ENCODE measurements around the gene RABEP1.
A peak's percentile ranks its signal among the peaks of the same experiment; 100 is the strongest.
"Not testable (repeated sequence)": the region's sequence is repeated elsewhere in the genome, so short reads cannot be mapped to it uniquely, and the experiment has no call there.

The RABEP1 gene, protein sequence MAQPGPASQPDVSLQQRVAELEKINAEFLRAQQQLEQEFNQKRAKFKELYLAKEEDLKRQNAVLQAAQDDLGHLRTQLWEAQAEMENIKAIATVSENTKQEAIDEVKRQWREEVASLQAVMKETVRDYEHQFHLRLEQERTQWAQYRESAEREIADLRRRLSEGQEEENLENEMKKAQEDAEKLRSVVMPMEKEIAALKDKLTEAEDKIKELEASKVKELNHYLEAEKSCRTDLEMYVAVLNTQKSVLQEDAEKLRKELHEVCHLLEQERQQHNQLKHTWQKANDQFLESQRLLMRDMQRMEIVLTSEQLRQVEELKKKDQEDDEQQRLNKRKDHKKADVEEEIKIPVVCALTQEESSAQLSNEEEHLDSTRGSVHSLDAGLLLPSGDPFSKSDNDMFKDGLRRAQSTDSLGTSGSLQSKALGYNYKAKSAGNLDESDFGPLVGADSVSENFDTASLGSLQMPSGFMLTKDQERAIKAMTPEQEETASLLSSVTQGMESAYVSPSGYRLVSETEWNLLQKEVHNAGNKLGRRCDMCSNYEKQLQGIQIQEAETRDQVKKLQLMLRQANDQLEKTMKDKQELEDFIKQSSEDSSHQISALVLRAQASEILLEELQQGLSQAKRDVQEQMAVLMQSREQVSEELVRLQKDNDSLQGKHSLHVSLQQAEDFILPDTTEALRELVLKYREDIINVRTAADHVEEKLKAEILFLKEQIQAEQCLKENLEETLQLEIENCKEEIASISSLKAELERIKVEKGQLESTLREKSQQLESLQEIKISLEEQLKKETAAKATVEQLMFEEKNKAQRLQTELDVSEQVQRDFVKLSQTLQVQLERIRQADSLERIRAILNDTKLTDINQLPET

DNA sequence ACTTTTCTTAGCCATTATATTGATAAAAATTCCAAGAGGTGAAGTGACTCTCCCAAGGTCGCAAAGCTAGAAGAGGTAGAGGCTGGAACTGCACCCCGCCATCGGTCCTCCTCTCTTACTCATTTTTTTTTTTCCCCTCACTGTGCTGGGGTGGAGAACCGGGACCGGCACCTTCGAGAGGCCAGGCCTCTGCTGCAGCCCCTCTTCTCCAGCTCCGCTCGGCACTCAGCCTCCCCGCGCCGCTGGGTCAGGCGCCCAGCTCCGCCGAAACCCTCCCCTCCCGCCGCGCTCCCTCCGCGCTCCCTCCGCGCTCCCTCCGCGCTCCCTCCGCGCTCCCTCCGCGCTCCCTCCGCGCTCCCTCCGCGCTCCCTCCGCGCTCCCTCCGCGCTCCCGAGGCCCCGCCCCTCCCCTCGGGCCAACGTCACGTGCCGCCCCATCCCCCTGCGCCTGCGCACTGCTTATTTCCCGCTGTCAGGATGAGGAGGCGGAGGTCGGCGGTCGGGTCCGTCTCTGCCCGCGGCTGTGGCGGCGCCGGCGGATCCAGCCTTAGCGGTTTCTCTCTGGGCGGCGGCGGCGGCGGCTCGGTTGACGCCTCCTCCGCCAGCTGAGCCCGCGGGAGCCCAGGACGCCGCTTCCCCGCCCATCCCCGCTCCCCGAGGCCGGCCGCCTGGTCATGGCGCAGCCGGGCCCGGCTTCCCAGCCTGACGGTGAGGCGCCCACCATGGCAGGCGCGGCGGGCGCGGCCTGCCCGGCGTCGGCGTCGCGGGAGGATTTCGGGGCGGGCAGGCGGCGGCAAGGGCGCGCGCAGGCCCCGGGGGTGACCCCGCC is at the start of gene RABEP1:
Gene RABEP1, plus strand, starts transcription at position 471 of the 828 bp plus-strand sequence. Its CDS starts 203 bp downstream, at position 674.
- peak; percentile 89 for DNase-seq

DNA sequence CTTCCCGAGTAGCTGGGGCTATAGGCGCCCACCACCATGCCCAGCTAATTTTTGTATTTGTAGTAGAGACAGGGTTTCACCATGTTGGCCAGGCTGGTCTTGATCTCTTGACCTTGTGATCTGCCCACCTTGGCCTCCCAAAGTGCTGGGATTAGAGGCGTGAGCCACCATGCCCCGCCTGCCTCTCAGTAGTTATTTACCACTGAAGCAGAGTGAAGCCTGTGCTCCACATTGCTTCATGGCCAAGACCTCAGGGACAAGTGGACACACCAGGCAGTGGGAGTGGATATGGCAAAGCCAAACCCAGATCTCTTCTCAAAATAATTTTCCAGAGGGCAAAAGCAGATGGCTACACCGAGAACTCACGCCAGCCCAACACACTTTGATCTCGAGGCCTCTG is 48.6 kb upstream of the RABEP1 start:
- not testable (repeated sequence) for DNase-seq

DNA sequence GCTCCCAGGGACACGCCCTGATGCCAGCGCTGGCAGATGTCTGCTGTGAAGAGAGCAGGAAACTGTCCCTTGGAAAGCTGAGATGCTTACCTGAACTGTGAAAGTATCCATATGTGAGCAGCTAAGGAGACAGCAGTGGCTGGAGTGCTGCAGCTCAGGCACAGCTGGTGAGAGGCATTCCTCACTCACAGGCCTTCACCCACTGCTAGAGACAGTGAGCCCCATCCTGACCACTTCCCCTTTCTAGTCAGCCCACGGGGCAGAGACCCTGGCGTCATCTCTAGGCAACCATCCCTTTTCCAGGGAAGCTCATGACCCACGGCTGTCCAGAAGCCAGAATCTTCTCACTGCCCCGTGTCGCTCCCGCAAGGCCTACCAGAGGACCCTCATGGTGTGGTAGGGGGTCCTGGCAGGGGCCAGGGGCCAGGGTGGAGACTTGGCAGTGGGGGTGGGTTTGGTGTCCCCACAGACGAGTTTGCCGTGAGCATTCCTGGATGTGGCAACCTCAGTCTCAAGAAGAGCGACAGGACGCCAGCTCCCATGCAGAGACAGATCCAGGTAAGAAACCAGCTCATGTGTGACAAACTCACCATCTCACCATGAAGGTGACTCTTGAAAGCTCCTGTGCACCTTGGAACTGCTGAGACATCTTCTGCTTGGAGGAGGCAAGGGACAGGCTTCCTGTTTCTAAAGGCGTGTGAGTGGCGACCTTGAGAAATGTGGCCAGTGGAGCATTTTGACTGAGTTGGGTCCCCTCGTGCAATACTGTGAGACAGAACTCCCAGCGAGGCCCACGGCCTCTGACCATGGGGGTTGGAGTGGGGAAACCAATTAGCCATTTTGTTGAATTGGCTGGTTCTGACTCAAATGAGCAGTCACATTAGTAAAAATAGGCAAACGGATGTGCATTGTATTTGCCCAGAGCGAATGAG is 47.2 kb upstream of the RABEP1 start, which contains the start of gene SCIMP:
Gene SCIMP, minus strand, starts transcription at position 216 of the 932 bp plus-strand sequence. Its CDS starts 105 bp downstream, at position 111.
- no peak for DNase-seq

DNA sequence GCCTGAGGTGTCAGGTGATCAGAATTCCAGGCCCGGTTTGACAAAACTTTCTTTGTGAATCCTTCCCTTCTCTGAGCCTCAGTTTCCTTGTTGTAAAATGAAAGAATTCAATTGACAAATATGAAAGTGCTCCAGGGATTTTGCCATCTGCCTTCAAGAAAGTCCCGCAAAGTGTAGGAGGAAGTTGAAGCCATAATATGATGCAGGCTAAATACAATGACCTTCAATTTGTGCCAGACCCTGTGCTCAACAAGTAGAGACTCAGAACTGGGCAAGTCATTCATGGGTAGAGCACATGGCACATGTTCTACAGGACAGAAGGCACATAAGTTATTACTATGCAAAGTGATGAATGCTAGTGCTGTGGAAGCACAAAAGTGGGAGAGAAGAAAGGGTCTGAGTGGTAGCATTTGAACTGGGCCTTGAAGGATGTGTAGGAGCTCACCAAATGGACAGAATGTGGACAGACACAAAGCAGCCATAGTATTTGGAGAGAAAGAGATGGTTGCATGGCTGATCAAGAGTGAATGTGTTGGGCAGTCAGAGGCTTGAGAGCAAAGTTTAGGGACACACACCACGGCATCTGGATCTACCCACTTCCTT is 45.0 kb upstream of the RABEP1 start:
- DNase-seq = no peak

DNA sequence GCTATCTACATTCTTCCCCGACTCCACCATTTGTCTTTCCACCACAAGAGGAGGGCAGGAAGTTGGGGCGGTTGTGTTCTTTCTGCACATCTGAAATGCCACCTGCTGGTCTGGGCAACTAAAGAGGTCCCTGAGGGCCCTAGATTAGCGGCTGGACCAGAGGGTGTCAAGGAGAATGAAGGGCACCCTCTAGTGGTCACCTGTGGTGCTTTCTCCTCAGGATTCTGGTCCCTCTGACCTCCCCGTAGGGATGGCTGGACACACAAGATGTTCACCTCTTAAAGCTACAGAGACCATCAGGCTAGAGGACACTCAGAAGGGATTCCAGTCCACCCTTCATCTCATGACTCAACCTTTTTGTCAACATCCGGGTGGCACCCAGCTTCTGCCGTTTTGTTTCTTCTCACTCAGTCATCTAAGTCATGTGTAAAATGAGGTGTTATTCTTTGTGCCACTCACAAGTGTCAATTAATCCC is 44.5 kb upstream of the RABEP1 start:
- peak; percentile 72 for DNase-seq

DNA sequence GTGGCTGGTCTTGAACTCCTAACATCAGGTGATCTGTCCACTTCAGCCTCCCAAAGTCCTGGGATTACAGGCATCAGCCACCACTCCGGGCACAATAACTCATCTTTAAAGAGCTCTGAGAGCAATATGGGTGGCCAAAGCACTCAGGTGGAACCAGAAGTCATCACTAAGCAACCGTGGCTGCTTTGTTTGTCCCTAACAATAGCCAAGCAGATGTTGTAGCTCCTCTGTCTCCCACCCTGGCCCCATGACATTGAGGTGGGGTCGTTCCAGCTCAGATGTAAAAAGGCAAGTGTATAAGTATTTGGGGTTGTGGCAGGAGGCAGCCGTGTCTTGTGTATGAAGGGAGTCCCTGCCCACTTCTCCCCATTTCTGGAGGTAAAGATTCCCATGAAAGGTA is 43.8 kb upstream of the RABEP1 start:
- DNase-seq = no peak

DNA sequence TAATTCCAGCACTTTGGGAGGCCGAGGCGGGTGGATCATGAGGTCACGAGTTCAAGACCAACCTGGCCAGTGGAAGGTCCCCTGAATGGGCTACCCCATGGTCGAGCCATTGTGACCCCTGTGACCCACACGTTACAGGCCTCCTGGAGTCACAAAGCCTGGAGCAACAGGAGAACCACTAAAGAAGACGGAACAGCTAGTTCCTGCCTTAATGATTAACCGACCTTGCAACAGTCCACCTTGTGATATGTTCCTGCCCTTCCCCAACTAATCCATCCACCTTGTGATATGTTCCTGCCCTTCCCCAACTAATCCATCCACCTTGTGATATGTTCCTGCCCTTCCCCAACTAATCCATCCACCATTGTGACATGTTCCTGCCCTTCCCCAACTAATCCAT is 42.3 kb upstream of the RABEP1 start:
- DNase-seq = not testable (repeated sequence)

DNA sequence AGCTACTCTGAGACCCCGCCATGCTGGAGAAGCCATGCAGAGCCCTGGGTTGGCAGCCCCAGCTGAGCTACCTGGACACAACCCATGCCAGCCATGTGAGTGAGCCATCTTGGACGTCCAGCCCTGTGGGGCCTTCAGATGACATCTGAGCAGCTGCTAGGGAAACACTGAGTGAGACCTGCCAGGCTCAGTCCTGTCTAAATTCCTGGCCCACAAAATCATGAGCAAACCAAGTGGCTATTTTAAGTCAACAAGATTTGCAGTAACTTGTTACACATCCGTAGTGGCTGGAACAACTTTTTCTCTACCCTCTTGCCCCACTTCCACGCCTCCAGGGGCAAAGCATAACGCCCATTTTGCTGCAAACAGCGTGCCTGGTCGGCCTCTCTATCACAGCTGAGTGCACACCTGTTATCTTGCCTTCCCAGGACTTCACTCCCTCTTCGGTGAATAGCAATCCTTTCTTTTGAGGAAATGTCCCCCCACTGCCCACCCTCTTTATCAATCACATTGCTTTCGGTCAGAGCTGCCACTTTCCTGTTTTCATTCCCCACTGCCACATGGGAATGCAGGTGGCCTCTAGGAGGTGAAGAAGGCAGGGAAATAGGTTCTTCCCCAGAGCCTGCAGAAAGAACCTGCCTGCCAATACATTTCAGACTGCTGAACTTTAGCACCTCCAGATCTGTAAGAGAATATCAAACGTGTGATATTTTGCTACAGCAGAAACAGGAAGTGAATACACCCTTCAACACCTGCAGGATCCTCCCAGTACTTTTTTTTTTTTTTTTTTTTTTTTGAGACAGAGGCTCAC is 40.0 kb upstream of the RABEP1 start:
- DNase-seq = no peak

DNA sequence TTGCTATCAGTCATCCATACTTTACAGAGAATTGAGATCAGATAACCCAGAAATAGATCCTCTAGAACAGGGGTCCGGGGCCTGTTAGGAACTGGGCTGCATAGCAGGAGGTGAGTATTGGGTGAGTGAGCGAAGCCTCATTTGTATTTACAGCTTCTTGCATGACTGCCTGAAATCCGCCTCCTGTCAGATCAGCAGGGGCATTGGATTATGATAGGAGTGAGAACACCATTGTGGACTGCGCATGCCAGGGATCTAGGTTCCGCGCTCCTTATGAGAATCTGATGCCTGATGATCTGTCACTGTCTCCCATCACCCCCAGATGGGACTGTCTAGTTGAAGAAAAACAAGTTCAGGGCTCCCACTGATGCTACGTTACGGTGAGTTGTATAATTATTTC is 34.5 kb upstream of the RABEP1 start:
- DNase-seq = no peak

DNA sequence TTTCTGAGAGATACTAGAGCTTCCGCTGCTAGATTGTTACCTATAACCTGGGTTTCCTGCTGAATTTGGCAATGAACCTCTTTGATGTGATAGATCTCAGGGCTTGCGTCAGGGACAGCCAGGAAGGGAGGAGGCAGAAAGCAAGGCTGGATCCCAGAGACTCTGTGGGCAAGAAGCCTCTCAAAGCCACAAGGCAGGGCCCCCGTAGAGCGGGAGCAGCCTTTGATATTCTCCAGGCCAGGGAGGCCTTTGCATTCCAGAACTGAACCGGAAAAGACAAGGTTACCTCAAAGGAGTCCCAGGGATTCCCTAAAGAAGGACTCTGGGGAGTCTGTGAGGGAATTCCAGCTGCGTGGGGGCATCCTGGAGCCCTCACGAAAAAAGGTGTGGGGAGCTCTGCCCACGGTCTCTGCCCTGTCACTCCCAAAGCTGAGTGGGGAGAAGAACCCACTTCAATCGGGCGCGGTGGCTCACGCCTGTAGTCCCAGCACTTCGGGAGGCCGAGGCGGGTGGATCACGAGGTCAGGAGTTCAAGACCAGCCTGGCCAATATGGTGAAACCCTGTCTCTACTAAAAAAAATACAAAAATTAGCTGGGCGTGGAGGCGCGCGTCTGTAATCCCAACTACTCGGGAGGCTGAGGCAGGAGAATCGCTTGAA is 33.1 kb upstream of the RABEP1 start:
- DNase-seq = no peak

DNA sequence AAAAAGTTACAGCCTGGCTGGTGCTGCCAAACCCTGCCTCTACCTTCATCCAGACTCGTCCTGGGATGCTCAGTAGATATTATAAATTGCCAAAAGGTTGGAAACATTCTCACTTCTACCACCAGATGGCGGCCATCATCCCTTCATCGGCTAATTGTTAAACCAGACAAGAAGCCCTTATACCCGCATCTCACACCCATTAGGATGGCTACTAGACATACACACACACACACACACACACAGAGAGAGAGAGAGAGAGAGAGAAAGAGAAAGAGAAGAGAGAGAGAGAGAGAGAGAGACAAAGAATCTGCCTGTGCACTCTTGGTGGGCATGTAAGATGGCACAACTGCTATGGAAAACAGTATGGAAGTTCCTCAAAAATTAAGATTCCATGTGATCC is 32.5 kb upstream of the RABEP1 start:
- peak; percentile 65 for DNase-seq

DNA sequence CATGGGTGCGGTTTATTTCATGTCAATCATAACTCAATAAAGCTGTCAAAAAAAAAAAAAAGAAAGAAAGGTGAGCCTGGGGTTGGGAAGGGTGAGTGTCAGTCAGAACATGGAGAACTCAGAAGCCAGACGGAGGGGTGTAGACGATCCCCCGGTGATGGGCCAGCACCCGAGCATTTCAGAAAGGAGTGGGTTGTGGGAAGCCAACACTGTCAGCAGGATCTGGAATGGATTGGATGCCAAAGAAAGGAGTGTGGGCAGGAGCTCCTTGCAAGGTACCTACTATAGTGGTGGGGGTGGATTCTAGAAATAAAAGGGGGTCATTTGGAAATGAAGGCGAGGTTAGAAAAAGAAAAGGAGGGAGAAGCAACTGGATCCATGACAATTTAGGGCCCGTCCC is 27.7 kb upstream of the RABEP1 start:
- no peak for DNase-seq

DNA sequence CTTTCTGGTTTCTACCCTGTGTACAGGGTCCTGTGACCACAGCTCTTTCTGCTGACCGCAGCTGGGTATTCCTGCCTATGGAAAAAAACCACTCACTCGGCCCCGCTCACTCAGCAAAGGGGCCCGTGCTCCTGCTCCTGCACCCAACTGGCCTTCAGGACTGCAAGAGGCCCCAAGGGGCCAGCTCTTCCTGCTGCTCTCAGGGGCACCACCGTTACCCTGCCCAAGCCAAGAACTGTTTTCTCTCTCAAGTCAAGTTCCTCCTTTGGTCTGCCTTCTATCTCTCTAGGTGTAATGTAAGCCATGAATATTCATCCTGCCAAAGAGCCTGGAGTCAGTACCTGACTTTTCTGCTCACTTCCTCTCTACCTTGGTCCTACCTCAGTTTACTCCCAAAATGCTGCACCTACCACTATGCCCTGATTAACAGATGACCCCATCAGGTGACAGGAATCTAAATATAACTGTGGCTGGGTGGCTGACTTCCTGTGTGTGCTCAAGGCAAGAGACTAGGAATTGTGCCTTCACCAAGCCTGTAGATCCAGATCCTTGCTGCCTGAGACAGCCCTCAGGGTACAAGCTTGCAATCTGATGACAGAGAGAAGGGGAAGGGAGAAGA is 27.1 kb upstream of the RABEP1 start:
- no peak for DNase-seq

DNA sequence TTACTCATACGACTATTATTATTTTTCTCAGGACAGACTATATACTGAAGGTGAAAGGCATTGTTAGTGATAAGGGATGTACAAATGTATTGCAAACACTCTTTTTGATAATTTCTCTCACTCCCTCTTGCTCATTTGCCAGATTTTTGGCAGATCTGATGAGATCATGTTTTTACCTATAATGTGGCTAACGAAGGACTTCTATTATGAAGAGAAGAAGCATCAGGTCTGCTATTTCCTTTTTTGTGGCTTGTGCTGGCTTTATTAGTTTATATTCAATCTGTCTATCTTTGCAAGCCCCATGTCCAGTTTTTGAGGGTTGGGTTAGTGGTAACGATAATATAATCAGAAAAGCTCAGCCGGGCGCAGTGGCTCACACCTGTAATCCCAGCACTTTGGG is 25.0 kb upstream of the RABEP1 start:
- DNase-seq = no peak

DNA sequence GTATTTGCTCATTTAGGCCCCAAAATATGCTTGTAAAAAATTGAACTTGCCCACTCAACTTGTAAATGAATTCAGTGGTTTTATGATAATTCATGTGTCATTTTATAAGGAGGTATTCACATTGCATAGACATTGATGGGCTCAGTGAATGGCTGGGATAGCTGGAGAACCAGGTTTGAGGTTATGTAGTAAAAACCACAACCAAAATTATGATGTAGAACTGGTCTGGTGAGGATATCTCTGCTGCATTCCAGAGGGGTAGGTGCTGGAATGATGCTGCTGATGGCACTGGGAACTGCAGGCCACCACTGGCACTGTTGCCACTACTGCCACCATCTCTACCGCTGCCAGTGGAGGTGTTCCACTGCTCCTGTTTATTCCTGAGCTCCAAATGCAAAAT is 21.5 kb upstream of the RABEP1 start:
- DNase-seq = no peak

DNA sequence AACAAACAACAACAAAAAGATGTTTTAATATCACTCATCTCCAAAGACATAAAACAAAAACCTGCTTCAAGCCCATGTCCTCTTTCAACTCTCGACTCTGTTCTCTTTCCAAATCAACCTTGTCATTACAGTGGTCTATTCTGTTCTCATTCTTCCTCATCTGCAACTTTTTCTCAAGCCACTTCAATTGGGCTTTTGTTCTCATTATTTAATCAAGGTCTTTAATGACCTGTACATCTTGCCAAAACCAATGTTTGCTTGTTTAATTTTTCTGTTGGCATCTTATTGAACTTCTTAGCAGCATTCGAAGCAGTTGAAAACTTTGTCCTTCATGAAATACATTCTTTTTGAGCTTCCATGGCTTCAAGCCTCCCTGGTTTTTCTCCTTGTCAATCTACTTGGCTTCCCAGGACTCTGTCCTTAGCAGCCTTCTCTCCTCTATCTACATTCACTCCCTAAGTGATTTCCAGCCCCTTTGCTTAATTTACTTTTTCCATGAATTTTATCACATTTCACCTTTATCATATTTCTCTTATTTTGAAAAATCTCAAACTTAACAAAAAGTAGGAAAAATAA is 19.6 kb upstream of the RABEP1 start:
- no peak for DNase-seq

DNA sequence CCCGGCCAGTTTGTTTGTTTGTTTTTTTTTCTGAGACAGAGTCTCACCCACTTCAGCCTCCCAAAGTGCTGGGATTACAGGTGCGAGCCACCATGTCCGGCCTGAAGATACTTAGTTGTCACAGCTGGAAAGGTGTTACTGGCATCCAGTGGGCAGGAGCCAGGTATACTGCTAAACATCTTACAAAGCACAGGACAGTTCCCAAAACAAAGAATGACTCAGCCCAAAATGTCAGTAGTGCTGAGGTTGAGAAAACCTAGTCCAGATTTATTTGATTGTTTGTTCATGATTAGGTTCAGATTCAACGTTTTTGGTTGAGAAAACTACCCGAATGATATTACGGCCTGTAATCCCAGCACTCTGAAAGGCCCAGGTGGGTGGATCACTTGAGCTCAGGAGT is 18.6 kb upstream of the RABEP1 start:
- DNase-seq = no peak

DNA sequence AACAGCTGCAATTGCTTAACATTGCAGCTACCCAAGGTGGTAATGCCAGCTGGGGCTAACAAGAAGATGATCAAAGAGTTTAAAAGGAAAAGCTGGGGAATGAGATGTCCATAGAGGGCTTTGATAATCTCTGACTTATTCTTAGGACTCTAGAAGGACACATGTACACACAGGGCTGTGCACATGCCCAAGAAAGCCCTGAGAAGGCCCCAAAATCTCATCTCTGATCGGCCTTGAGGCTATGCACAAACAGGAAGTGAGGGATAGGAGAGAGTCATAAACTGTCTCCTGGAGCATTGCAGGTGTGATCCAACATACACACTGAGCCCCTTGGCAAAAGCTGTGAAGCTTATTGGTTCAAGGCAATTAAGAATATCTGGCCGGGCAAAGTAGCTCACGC is 17.2 kb upstream of the RABEP1 start:
- no peak for DNase-seq

All from NCI-H69 (cell line).